Measurements from ENCODE around the gene CHADL.
A peak's percentile ranks its signal among the peaks of the same experiment; 100 is the strongest.

The CHADL gene

GRCh38 chr22:41256254-41257253, 15.8 kb upstream of the CHADL start:
- DNase-seq = no peak

GRCh38 chr22:41254230-41254629, 13.5 kb upstream of the CHADL start:
- DNase-seq = no peak

DNA sequence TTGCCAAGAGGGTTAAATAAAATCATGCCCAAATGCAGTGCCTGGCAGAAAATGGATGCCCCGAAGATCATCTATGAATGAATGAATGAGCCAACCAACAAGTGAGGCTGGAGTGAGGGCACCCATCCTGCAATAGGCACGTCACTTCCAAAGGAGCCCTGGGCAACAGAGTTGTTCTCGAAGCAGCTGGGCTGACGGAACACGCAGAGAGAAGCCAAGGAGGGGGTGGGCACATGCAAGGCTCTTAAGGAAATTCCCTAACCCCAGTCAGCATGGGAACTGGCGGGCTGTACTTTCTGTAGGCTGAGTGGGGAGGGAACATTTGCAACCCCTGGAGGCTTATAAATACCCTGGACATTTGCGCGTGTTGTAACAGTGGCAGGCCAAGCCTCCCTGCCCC, 11.6 kb upstream of the CHADL start:
- DNase-seq = no peak

GRCh38 chr22:41250127-41250526, 9.4 kb upstream of the CHADL start:
- no peak for DNase-seq

GRCh38 chr22:41249442-41249841, 8.7 kb upstream of the CHADL start:
- no peak for DNase-seq

DNA sequence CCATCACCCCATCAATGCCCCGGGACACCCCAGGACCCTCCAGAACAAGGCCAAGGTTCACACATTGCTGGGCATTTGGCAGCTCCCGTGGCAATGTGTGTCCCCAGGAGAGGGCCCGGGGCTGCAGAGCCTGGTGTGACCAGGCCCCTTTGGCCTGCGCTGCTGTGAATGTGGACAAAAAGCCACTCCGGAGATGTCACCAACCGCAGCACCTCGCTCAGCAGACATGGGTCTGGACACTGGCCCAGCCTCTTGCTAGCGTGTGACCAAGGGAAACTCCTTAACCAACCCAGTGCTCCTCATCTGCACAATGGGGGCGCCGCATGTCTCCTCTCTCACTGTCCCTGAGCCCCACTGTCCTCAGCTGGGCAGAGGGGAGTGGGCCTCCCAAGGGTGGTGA, 8.0 kb upstream of the CHADL start:
- no peak for DNase-seq

DNA sequence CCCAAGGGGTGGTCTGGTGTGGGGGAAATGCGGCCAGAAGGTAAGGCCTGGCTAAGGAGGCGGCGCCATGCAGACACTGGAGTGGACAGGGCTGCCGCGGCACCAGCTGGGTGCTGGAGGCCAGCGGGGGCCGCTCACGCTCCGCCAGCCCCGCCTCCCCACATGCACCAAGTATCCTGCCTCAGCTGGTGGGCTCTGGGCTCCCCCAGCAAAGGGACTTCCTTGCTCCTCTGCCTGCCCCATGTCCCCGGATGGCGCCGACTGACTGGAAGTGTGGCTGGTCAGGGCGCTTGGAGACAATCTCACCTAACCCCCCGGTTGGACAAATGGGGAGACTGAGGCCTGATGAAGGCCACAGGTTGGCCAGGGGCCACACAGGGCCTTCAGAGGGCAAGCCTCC, 7.6 kb upstream of the CHADL start:
- no peak for DNase-seq

- DNase-seq = no peak
Measured at GRCh38 chr22:41247703-41248102, 7.0 kb upstream of the CHADL start.

- DNase-seq = no peak
Measured at GRCh38 chr22:41245917-41246499, 5.3 kb upstream of the CHADL start.

DNA sequence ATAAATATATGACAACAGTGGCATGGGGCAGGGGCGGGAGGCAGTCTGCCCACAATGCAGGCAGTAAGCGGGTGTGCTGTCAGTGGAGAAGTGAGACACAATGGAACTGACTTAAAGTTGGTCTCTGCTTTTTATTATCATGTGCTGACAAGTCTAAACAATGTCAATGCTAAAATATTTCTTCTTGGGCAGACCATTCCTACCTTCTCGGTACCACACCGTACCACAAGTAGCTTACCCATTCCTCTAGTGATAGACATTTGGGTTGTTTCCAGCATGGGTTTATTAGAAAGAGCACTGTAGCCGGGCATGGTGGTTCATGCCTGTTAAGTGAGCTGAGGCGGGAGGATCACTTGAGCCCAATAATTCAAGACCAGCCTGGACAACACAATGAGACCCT, 2.6 kb upstream of the CHADL start:
- no peak for DNase-seq

- no peak for DNase-seq
Measured at GRCh38 chr22:41242396-41243117, 1.8 kb upstream of the CHADL start.

DNA sequence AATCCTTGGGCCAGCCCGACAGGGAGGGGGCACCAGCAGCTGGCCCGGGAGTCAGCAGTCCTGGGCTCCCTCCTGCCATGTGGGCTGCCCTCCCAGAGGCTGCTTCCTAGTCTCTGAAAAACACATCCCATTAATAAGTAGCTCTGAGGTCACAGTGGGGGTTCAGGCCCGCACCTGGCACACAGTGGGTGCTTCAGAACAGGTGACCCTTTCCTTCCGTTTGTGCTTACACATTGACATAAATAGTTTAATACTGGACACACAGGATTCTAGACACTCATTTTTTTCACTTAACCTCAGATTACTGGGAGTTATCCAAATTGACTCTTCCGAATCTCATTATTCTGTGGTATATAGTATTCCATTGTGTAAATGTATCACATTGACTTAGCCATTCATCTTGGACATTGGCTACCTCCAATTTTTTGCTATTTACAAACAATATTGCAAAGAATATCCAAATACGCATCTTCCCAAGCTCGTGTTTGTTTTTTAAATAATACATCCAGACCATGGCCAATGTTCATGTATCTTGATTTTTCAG, 474 bp upstream of the CHADL start:
- DNase-seq = no peak

DNA sequence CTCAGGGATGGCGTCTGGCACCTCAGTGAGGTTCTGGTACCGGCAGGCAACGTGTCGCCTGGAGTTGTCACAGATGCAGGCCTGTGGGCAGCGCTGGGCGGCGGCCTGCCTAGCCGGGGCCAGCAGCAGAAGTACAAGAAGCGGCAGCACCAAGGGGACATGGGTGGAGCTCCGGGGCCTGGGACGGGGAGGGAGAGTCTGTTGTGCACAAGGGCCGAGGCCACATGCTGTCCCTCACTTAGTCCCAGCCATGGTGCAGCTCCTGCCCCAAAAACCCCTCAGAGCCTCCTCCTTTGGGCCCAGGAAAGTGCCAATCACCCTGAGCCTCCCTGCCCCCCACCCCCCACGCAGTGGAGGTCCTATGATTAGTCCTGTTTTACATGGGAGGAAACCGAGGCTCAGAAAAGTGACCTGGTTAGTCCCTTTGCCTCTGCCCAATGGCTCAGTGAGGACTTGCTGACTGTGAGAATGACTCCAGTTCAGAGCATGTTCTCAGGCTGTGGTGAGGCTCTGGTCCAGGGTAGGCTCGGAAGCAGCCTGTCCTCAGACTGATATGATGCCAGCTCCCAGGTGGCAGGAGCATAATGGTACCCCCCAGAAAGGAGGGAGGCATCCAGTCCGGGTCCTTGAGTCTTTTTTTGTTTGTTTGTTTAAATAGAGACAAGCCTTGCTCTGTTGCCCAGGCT, 1.1 kb downstream of the CHADL start:
- no peak for DNase-seq

GRCh38 chr22:41238570-41239442, 1.9 kb downstream of the CHADL start:
- DNase-seq = no peak

- DNase-seq = peak; percentile 66 to 88 (median 76)
Measured at GRCh38 chr22:41237707-41238569, 2.8 kb downstream of the CHADL start.

GRCh38 chr22:41237036-41237706, 3.6 kb downstream of the CHADL start:
- DNase-seq = no peak

DNA sequence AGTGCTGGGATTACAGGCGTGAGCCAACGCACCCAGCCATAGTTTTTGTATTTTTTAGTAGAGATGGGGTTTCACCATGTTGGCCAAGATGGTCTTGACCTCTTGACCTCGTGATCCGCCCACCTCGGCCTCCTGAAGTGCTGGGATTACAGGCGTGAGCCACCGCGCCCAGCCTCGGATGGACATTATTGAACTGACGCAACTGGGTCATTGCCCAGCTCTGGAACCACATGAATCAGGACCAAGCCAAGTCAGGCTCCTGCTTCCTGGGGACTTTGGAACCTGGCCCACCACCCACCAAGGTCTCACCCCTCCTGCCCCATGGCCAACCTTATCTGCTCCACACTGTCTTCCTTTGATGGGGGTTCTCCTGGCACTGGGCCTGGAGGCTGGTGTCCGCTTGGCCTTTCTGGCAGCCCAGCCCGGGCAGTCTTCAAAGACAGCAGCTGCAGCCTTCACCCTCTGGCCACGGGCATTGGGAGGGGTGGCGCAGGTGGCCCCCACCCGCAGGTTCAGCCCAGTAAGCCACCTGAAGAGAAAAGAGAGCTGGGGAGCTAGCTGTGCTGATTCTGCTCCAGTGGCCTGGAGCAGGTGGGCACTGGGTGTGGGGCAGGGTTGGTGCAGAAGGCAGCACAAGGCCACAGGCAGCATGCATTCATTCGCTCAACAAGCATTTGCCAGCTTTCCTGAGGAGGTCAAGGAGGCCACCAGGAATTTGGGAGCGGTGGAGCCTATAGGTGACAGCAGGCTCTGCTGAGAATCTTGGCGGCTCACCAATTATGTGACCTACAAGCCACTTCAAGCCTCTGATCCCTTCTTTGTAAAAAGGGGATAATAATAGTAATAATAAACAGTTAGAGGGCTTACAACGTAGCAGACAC, 5.7 kb downstream of the CHADL start:
- no peak for DNase-seq

DNA sequence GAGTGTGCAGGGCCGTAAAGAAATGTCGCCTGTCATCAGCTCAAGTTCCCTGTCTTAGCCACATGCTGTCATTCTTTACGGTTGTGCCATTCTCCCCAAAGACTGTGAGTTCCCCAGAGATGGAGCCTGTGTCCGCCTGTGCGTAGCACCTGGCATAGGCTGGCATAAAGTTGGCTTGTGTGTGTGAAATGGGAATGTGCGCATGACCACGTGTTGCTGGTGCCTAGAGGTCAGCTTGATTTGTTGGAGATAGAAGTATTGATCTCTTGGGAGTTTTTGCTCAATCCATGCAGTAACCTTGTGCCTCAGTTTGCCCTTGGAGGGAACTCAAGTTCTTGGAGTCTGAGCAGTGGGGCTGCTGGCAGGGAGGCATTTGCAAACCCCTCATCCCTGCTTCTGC, 9.4 kb downstream of the CHADL start:
- DNase-seq = no peak

GRCh38 chr22:41230401-41230785, 10.3 kb downstream of the CHADL start:
- DNase-seq = no peak
